Measurements from ENCODE around the gene CCNB2.
"Not testable (repeated sequence)": the region's sequence is repeated elsewhere in the genome, so short reads cannot be mapped to it uniquely, and the experiment has no call there.

- TF ChIP-seq CTCF (IDR thresholded peaks at IDR 0.05); POLR2AphosphoS5 (IDR thresholded peaks at IDR 0.05; ENCODE audit: low read depth, low read length): not testable (repeated sequence)
- TF ChIP-seq, protein P1, sequence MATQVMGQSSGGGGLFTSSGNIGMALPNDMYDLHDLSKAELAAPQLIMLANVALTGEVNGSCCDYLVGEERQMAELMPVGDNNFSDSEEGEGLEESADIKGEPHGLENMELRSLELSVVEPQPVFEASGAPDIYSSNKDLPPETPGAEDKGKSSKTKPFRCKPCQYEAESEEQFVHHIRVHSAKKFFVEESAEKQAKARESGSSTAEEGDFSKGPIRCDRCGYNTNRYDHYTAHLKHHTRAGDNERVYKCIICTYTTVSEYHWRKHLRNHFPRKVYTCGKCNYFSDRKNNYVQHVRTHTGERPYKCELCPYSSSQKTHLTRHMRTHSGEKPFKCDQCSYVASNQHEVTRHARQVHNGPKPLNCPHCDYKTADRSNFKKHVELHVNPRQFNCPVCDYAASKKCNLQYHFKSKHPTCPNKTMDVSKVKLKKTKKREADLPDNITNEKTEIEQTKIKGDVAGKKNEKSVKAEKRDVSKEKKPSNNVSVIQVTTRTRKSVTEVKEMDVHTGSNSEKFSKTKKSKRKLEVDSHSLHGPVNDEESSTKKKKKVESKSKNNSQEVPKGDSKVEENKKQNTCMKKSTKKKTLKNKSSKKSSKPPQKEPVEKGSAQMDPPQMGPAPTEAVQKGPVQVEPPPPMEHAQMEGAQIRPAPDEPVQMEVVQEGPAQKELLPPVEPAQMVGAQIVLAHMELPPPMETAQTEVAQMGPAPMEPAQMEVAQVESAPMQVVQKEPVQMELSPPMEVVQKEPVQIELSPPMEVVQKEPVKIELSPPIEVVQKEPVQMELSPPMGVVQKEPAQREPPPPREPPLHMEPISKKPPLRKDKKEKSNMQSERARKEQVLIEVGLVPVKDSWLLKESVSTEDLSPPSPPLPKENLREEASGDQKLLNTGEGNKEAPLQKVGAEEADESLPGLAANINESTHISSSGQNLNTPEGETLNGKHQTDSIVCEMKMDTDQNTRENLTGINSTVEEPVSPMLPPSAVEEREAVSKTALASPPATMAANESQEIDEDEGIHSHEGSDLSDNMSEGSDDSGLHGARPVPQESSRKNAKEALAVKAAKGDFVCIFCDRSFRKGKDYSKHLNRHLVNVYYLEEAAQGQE (IDR thresholded peaks at IDR 0.05; ENCODE audit: insufficient read depth in 1 of 2, low read depth in 2 of 2, low read length in 1 of 2): not testable (repeated sequence)
These were observed 22.3 kb downstream of the CCNB2 start for GRCh38 chr15:59127255-59127654.
